Mucosa of descending colon (tissue), 3 donors: ENCODE data around the gene FAM50B. TPM values are rescaled to one million over a fixed set of nuclear protein-coding genes. Genes with fewer than 3 reads are reported as not detected.

Source experiments
- ATAC-seq: fragments of 200-7000 bp; cut with Tn5 transposase; one replicate; pipeline ENCODE4 v1.9.1; 2020; ENCODE audit warnings: mild to moderate bottlenecking, moderate library complexity
- DNase-seq, 3 donors: peaks; one replicate each; pipeline ENCODE4 v3.0.0-alpha.2; 2020
- H3K36me3 ChIP-seq: fragments of 200-600 bp; one replicate; pipeline ENCODE4 v1.8.0; 2021; ENCODE audit warnings: low read depth, mild to moderate bottlenecking
- H3K4me1 ChIP-seq: fragments of 200-600 bp; one replicate; pipeline ENCODE4 v1.8.0; 2021; ENCODE audit warnings: low read depth, mild to moderate bottlenecking
- H3K4me3 ChIP-seq: fragments of 200-600 bp; one replicate; pipeline ENCODE4 v1.8.0; 2021; ENCODE audit warnings: mild to moderate bottlenecking
- H3K9me3 ChIP-seq: fragments of 200-600 bp; one replicate; pipeline ENCODE4 v1.8.0; 2021; ENCODE audit warnings: mild to moderate bottlenecking
- CTCF ChIP-seq: fragments of 200-600 bp; IDR thresholded peaks from one replicate; pipeline ENCODE4 v1.8.0; 2022; ENCODE audit warnings: antibody characterized with exemption, mild to moderate bottlenecking
- intact Hi-C, 2 donors: fragments of 100-400 bp; cut with DNase I in 1 of 2; cut with micrococcal nuclease in 1 of 2; formaldehyde crosslinking; loops; one replicate each; pipeline versions ENCODE4 v1.11.0 to v1.11.1; 2022; cut with DNase I, micrococcal nuclease
- total RNA-seq, 3 donors: library from RNA; stranded (reverse); fragmentation: NEBNext Ultra II Directional in 2 of 3; extraction: Animal tissue kit (Norgen Biotek cat#: 25700) in 2 of 3; gene quantifications; one replicate each; pipeline versions ENCODE4 v1.2.1 to v1.2.4, GENCODE V29; 2021 to 2023
- donor health status: DM: no; HTN: no; CAD: no; lungs with moderate emphysema.
- donor health status: DM: no; HTN: no; CAD: no.
- donor health status: DM: no; HTN: yes; CAD: no.

Gene FAM50B
- total RNA-seq, 3 donors from 2014 or later: 3.2 to 14.2 (median 3.3) TPM

DNA sequence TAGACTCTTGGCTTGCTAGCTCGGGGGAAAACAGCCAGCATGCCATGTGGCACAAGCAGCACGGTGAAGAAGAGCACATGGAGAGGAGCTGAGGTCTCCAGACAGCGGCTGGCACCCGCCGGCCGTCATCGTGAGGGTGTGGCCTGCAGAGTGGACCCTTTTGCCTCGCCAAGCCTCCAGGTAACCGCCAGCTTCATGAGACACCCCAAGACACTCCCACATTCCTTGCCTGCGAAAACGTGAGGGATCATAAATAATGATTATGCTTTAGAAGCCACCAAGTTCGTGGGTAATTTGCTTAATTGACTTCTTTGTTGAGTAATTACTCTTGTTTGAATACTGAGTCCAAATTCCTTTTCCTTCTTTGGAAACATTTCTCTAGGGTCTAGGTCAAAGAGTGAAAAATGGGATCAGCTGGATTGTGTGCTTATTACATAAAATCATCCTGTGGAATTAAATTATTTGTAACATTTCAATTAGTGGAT, 23.2 kb downstream of the FAM50B start:
- H3K36me3 ChIP-seq: no peaks in the 10 kb centered on the region
- no peak for TF ChIP-seq CTCF
- ATAC-seq: no peak

GRCh38 chr6:3873051-3873450, 23.9 kb downstream of the FAM50B start:
- ATAC-seq: no peak
- no peaks in the 10 kb centered on the region for H3K9me3 ChIP-seq
- no peaks in the 10 kb centered on the region for H3K36me3 ChIP-seq
- DNase-seq: no peak
- intact Hi-C loops: no loop called here
- TF ChIP-seq CTCF: no peak
- H3K4me1 ChIP-seq: no peaks in the 10 kb centered on the region
- no peak overlapping the region for H3K4me3 ChIP-seq

More for the DNA sequence above, 23.2 kb downstream of the FAM50B start:
- intact Hi-C loops: no loop called here
- DNase-seq: no peak
- no peaks in the 10 kb centered on the region for H3K9me3 ChIP-seq
- no peaks in the 10 kb centered on the region for H3K4me1 ChIP-seq
- no peak overlapping the region for H3K4me3 ChIP-seq

DNA sequence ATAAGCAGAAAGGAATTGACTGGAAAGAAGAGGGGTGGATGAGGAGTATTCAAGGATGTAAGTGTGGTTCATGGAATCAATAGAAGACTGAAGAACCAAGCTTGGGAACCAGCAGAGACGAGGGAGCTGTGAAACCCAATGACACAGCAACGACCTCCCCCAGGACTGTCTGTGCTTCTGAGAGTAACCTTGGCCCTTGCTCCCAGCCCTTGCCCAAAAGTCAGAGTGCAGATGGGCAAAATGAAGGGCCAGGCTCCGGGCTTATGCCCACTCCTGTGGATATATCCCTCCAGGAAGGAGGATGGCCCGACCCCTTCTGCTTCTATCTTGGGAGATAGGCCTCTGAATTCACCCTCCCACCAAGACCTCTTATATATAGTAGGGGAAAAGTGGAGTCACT, 24.9 kb downstream of the FAM50B start:
- TF ChIP-seq CTCF: no peak
- no peaks in the 10 kb centered on the region for H3K36me3 ChIP-seq
- DNase-seq (no peak), ATAC-seq (no peak)
- intact Hi-C loops: no loop called here
- no peaks in the 10 kb centered on the region for H3K4me1 ChIP-seq
- H3K9me3 ChIP-seq: no peaks in the 10 kb centered on the region
- H3K4me3 ChIP-seq: no peak overlapping the region

GRCh38 chr6:3875486-3875885, 26.3 kb downstream of the FAM50B start:
- Histone ChIP-seq H3K36me3 (no peaks in the 10 kb centered on the region), H3K4me3 (no peak overlapping the region), H3K4me1 (no peaks in the 10 kb centered on the region), H3K9me3 (no peaks in the 10 kb centered on the region)
- ATAC-seq (no peak), DNase-seq (no peak)
- TF ChIP-seq CTCF: no peak
- intact Hi-C loops: no loop called here

GRCh38 chr6:3876101-3876500, 26.9 kb downstream of the FAM50B start:
- Histone ChIP-seq H3K36me3 (no peaks in the 10 kb centered on the region), H3K4me1 (no peaks in the 10 kb centered on the region), H3K9me3 (no peaks in the 10 kb centered on the region), H3K4me3 (no peak overlapping the region)
- ATAC-seq: no peak
- no peak for TF ChIP-seq CTCF
- DNase-seq: no peak
- intact Hi-C loops: no loop called here

DNA sequence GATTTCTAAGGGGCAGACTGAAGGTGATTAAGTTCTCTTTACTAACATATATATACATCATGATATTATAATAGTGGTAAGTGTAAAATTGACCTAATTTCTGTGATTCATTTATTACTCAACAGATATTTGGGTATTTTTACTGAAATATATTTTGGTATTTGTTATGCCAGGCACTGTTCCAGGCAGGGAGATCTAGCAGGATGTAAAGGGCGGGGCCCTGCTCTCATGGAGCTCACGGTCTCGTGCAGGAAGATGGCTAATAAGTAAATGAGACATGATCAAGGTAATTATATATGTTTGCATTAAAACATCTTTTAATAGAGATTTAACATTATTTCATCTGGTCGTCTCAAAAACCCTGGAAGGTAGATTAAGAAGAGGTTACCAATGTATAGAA, 27.7 kb downstream of the FAM50B start:
- no peak for ATAC-seq
- Histone ChIP-seq H3K9me3 (no peaks in the 10 kb centered on the region), H3K36me3 (no peaks in the 10 kb centered on the region), H3K4me3 (no peak overlapping the region), H3K4me1 (no peaks in the 10 kb centered on the region)
- intact Hi-C loops: no loop called here
- TF ChIP-seq CTCF: no peak
- DNase-seq: no peak
